Caco-2 (cell line): ENCODE measurements around the gene LGI1. TPM values are rescaled to one million over a fixed set of nuclear protein-coding genes. Genes with fewer than 3 reads are reported as not detected.

Experiments used
- BruUV-seq: library from RNA; stranded (reverse); fragments of 400-500 nt; replicated peaks from 2 replicates; lab custom pipeline; 2021; lab: Mats Ljungman, UMichigan
- CTCF ChIA-PET: fragments of 300-600 bp; sonication (Branson Sonifier 250); formaldehyde crosslinking; loops from one replicate; lab custom pipeline; 2022; ENCODE audit warnings: antibody characterized with exemption; lab: Charles Lee
- POLR2A ChIA-PET: fragments of 300-600 bp; sonication (Branson Sonifier 250); formaldehyde crosslinking; loops from one replicate; lab custom pipeline; 2022; ENCODE audit warnings: antibody characterized with exemption; lab: Charles Lee
- DNase-seq, 2 experiments: peaks; one replicate each; pipeline versions ENCODE4 v3.0.0 to v3.0.0-alpha.2; 2020 to 2022
- H3K27me3 ChIP-seq: replicated peaks from 2 replicates; pipeline ENCODE4 v1.6.0; 2011; ENCODE audit warnings: low read length; ENCODE audit not compliant: control insufficient read depth, insufficient read depth
- H3K36me3 ChIP-seq: 2 replicates; pipeline ENCODE4 v1.5.1; 2011; ENCODE audit warnings: low read length; ENCODE audit not compliant: control insufficient read depth, insufficient read depth
- H3K4me1 ChIP-seq: fragments of 250-450 bp; sonication (Bioruptor Pico); 2 replicates; pipeline ENCODE4 v1.5.1; 2020; ENCODE audit warnings: mild to moderate bottlenecking
- H3K4me3 ChIP-seq: 2 replicates; pipeline ENCODE4 v1.5.1; 2011; ENCODE audit warnings: low read depth, mild to moderate bottlenecking, control low read depth, low read length
- H3K9me3 ChIP-seq: fragments of 250-450 bp; sonication (Bioruptor Pico); 2 replicates; pipeline ENCODE4 v1.5.1; 2020; ENCODE audit warnings: mild to moderate bottlenecking, moderate library complexity
- H3K27ac Mint-ChIP-seq: one replicate; pipeline ENCODE4 v1.8.0; 2022; ENCODE audit warnings: mixed read lengths; ENCODE audit not compliant: unreplicated experiment
- H3K27me3 Mint-ChIP-seq: one replicate; pipeline ENCODE4 v1.8.0; 2022; ENCODE audit warnings: mixed read lengths; ENCODE audit not compliant: insufficient read depth, unreplicated experiment
- H3K36me3 Mint-ChIP-seq: one replicate; pipeline ENCODE4 v1.8.0; 2022; ENCODE audit warnings: mild to moderate bottlenecking, mixed read lengths; ENCODE audit not compliant: insufficient read depth, unreplicated experiment
- H3K4me1 Mint-ChIP-seq: one replicate; pipeline ENCODE4 v1.8.0; 2022; ENCODE audit warnings: low read depth, mixed read lengths; ENCODE audit not compliant: unreplicated experiment
- H3K4me3 Mint-ChIP-seq: one replicate; pipeline ENCODE4 v1.8.0; 2022; ENCODE audit warnings: mild to moderate bottlenecking, moderate library complexity, mixed read lengths; ENCODE audit not compliant: unreplicated experiment
- H3K9me3 Mint-ChIP-seq: one replicate; pipeline ENCODE4 v1.8.0; 2022; ENCODE audit warnings: mixed read lengths; ENCODE audit not compliant: unreplicated experiment
- CTCF ChIP-seq, 2 experiments: fragments of 200-600 bp in 1 of 2; IDR thresholded peaks; 1 replicate in 1 of 2; 2 replicates in 1 of 2; pipeline versions ENCODE4 v1.5.1 to v1.8.0; 2011 to 2022; ENCODE audit warnings: antibody characterized with exemption in 1 of 2, control low read depth in 1 of 2, inconsistent platforms in 1 of 2, low read depth in 1 of 2, low read length in 1 of 2, mild to moderate bottlenecking in 1 of 2, moderate library complexity in 1 of 2; ENCODE audit not compliant: insufficient read depth in 1 of 2, severe bottlenecking in 1 of 2, unreplicated experiment in 1 of 2
- intact Hi-C: fragments of 100-400 bp; cut with micrococcal nuclease; formaldehyde crosslinking; loops from one replicate; pipeline ENCODE4 v1.10.0; 2022; ENCODE audit not compliant: unreplicated experiment
- total RNA-seq: library from RNA; stranded (reverse); gene quantifications from 2 replicates; pipeline ENCODE4 v1.2.3, GENCODE V29; 2022

LGI1 gene
- total RNA-seq, 1 experiment from 2014 or later, result 0.48 TPM

- ChIA-PET CTCF (no interaction called here), POLR2A (no interaction called here)
- no peak for DNase-seq
- H3K4me1 Mint-ChIP-seq, result peaks cover 6% of the 10 kb centered on the region
- 0 out of 2 replicates have a peak, but pooled peaks cover 9% of the 10 kb centered on the region for H3K4me1 ChIP-seq
- H3K27me3 ChIP-seq, result no peaks in the 10 kb centered on the region; the same call in 1 of the 2 replicates
- BruUV-seq, result no TSS peak
- no peaks in the 10 kb centered on the region for H3K9me3 ChIP-seq
- no peaks in the 10 kb centered on the region for H3K36me3 ChIP-seq
- TF ChIP-seq CTCF (IDR thresholded peaks at IDR 0.05; ENCODE audit: insufficient read depth in 1 of 2, low read depth in 1 of 2, low read length in 1 of 2, severe bottlenecking in 1 of 2, unreplicated experiment in 1 of 2), result no peak
- no peak overlapping the region for H3K27ac Mint-ChIP-seq
- H3K4me3 ChIP-seq, result no peak overlapping the region
- H3K4me3 Mint-ChIP-seq, result no peak overlapping the region
- no peaks in the 10 kb centered on the region for H3K9me3 Mint-ChIP-seq
- intact Hi-C loops, result no loop called here
- no peaks in the 10 kb centered on the region for H3K36me3 Mint-ChIP-seq
- peaks cover under 1% of the 10 kb centered on the region for H3K27me3 Mint-ChIP-seq
Measured at GRCh38 chr10:93712593-93712992, 45.1 kb upstream of the LGI1 start.

GRCh38 chr10:93715345-93715744, 42.4 kb upstream of the LGI1 start:
- intact Hi-C loops, result no loop called here
- Mint-ChIP-seq H3K4me1 (peaks cover 3% of the 10 kb centered on the region), H3K36me3 (no peaks in the 10 kb centered on the region), H3K4me3 (no peak overlapping the region), H3K27me3 (peaks cover 9% of the 10 kb centered on the region), H3K27ac (no peak overlapping the region), H3K9me3 (no peaks in the 10 kb centered on the region)
- ChIA-PET POLR2A (no interaction called here), CTCF (no interaction called here)
- H3K4me3 ChIP-seq, result no peak overlapping the region
- H3K4me1 ChIP-seq, result 0 out of 2 replicates have a peak, but pooled peaks cover 2% of the 10 kb centered on the region
- no TSS peak for BruUV-seq
- no peaks in the 10 kb centered on the region for H3K36me3 ChIP-seq
- no peak for TF ChIP-seq CTCF (IDR thresholded peaks at IDR 0.05; ENCODE audit: insufficient read depth in 1 of 2, low read depth in 1 of 2, low read length in 1 of 2, severe bottlenecking in 1 of 2, unreplicated experiment in 1 of 2)
- H3K9me3 ChIP-seq, result no peaks in the 10 kb centered on the region
- H3K27me3 ChIP-seq, result no peaks in the 10 kb centered on the region
- DNase-seq, result no peak

- Histone ChIP-seq H3K4me1 (no peaks in the 10 kb centered on the region), H3K4me3 (no peak overlapping the region), H3K9me3 (no peaks in the 10 kb centered on the region), H3K36me3 (no peaks in the 10 kb centered on the region), H3K27me3 (no peaks in the 10 kb centered on the region)
- Mint-ChIP-seq H3K27ac (no peak overlapping the region), H3K4me3 (no peak overlapping the region), H3K27me3 (peaks cover 9% of the 10 kb centered on the region), H3K36me3 (no peaks in the 10 kb centered on the region), H3K9me3 (no peaks in the 10 kb centered on the region), H3K4me1 (no peaks in the 10 kb centered on the region)
- BruUV-seq, result no TSS peak
- intact Hi-C loops, result no loop called here
- TF ChIP-seq CTCF (IDR thresholded peaks at IDR 0.05; ENCODE audit: insufficient read depth in 1 of 2, low read depth in 1 of 2, low read length in 1 of 2, severe bottlenecking in 1 of 2, unreplicated experiment in 1 of 2), result no peak
- CTCF ChIA-PET, result no interaction called here
- no peak for DNase-seq
- POLR2A ChIA-PET, result no interaction called here
Measured at GRCh38 chr10:93716766-93717165, 41.0 kb upstream of the LGI1 start.
